G401 (cell line): ENCODE results near the gene UPF2. TPM values are rescaled to one million over a fixed set of nuclear protein-coding genes. Genes with fewer than 3 reads are reported as not detected.
"Not testable (repeated sequence)": the region's sequence is repeated elsewhere in the genome, so short reads cannot be mapped to it uniquely, and the experiment has no call there.

Experiments used
- DNase-seq: peaks from one replicate; pipeline ENCODE4 v3.0.0-alpha.2; 2015; ENCODE audit warnings: low spot score
- in situ Hi-C: cut with HindIII; loops from 2 replicates; pipeline ENCODE4 v1.10.0; 2016; ENCODE audit warnings: low sequenced_read_pairs, mixed read lengths
- total RNA-seq: library from RNA; depleted of rRNA; stranded (reverse); fragments of >200 nt; shearing (Covaris generic); gene quantifications from 2 replicates; pipeline ENCODE4 v1.2.3, GENCODE V29; 2014

UPF2 gene
- total RNA-seq, 1 experiment from 2014 or later: 12.9 TPM

- DNase-seq: no peak
- in situ Hi-C loops: no loop called here
These were observed 53.7 kb downstream of the UPF2 start for GRCh38 chr10:11988924-11989323.

- in situ Hi-C loops: no loop called here
- peak; percentile 84 for DNase-seq
These were observed 55.9 kb downstream of the UPF2 start for GRCh38 chr10:11986593-11987216.

GRCh38 chr10:11982253-11982652 lies 60.4 kb downstream of the UPF2 start:
- in situ Hi-C loops: no loop called here
- DNase-seq: no peak

GRCh38 chr10:11975795-11976194 lies 66.8 kb downstream of the UPF2 start:
- in situ Hi-C loops: no loop called here

GRCh38 chr10:11972523-11972922 lies 70.1 kb downstream of the UPF2 start:
- in situ Hi-C loops: not testable (repeated sequence)

More at GRCh38 chr10:11975795-11976194, 66.8 kb downstream of the UPF2 start:
- no peak for DNase-seq

GRCh38 chr10:11962176-11962575 lies 80.4 kb downstream of the UPF2 start:
- no peak for DNase-seq
- in situ Hi-C loops: no loop called here

More at GRCh38 chr10:11972523-11972922, 70.1 kb downstream of the UPF2 start:
- DNase-seq: not testable (repeated sequence)

GRCh38 chr10:11961771-11962170 lies 80.8 kb downstream of the UPF2 start:
- DNase-seq: no peak
- in situ Hi-C loops: no loop called here

- no peak for DNase-seq
- in situ Hi-C loops: no loop called here
These were observed 82.6 kb downstream of the UPF2 start for GRCh38 chr10:11959966-11960365.

GRCh38 chr10:11958956-11959355 lies 83.7 kb downstream of the UPF2 start:
- in situ Hi-C loops: no loop called here
- DNase-seq: no peak

- in situ Hi-C loops: no loop called here
- no peak for DNase-seq
These were observed 90.9 kb downstream of the UPF2 start for GRCh38 chr10:11951695-11952094.

- no peak for DNase-seq
- in situ Hi-C loops: no loop called here
These were observed 92.1 kb downstream of the UPF2 start for GRCh38 chr10:11950325-11951018.

GRCh38 chr10:11949152-11949551 lies 93.5 kb downstream of the UPF2 start:
- in situ Hi-C loops: no loop called here
- DNase-seq: no peak

GRCh38 chr10:11946652-11947051 lies 96.0 kb downstream of the UPF2 start:
- no peak for DNase-seq
- in situ Hi-C loops: no loop called here

GRCh38 chr10:11936389-11937152 lies 106.0 kb downstream of the UPF2 start:
- in situ Hi-C loops: no loop called here
- no peak for DNase-seq

- DNase-seq: peak; percentile 12
- in situ Hi-C loops: no loop called here
These were observed 108.3 kb downstream of the UPF2 start for GRCh38 chr10:11934262-11934661.

- in situ Hi-C loops: no loop called here
- DNase-seq: peak; percentile 22
These were observed 108.9 kb downstream of the UPF2 start for GRCh38 chr10:11933577-11934223.

GRCh38 chr10:11931038-11931437 lies 111.6 kb downstream of the UPF2 start:
- DNase-seq: no peak
- in situ Hi-C loops: no loop called here

GRCh38 chr10:11930312-11930978 lies 112.2 kb downstream of the UPF2 start:
- no peak for DNase-seq
- in situ Hi-C loops: no loop called here

GRCh38 chr10:11927746-11928145 lies 114.9 kb downstream of the UPF2 start:
- DNase-seq: no peak
- in situ Hi-C loops: no loop called here
